ENCODE measurements around the gene SPATA31E1. TPM values are rescaled to one million over a fixed set of nuclear protein-coding genes. Genes with fewer than 3 reads are reported as not detected.

The SPATA31E1 gene
- total and polyA plus RNA-seq, 3 donors from 2014 or later: 4.6 to 25.0 (median 4.8) TPM

DNA sequence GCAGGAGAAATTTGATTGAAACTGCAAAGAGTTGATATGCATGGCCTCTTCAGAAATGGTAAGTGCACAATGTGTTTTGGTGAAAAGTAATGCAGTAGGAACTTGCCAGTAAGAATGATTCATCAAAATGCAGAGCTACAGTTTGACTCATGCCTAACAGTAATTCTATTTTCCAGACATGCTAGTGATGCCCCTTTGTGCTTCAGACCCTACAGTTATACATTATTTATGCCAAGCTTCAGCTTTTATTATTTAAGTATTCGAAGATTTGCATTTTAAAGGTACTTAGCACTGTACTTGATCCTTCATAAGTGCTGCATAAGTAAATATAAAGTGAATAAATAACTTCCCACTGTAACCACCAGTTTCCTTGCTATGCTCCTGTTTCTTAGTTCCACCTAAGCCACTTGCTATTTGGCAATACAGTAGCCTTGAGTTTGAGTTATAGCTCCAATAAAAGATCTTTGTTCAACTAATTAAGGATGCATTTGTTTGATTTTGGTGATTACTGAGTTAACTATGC is 3.6 kb upstream of the SPATA31E1 start:
- 91 to 92% methylated on average over 1 of the region's 1 CpG for WGBS, 2 donors
- Histone ChIP-seq H3K4me1 (peaks cover 3% of the 10 kb centered on the region), H3K27me3 (no peaks in the 10 kb centered on the region), H3K9me3 (no peaks in the 10 kb centered on the region), H3K36me3 (ENCODE audit: low read depth, missing control alignments) (no peaks in the 10 kb centered on the region), H3K4me3 (no peak overlapping the region), H3K27ac (no peak overlapping the region)
- intact Hi-C loops (cut with DNase I; ENCODE audit: low total_unique reads): no loop called here
- no peak for TF ChIP-seq POLR2A (IDR thresholded peaks at IDR 0.05)
- TF ChIP-seq, protein P1, sequence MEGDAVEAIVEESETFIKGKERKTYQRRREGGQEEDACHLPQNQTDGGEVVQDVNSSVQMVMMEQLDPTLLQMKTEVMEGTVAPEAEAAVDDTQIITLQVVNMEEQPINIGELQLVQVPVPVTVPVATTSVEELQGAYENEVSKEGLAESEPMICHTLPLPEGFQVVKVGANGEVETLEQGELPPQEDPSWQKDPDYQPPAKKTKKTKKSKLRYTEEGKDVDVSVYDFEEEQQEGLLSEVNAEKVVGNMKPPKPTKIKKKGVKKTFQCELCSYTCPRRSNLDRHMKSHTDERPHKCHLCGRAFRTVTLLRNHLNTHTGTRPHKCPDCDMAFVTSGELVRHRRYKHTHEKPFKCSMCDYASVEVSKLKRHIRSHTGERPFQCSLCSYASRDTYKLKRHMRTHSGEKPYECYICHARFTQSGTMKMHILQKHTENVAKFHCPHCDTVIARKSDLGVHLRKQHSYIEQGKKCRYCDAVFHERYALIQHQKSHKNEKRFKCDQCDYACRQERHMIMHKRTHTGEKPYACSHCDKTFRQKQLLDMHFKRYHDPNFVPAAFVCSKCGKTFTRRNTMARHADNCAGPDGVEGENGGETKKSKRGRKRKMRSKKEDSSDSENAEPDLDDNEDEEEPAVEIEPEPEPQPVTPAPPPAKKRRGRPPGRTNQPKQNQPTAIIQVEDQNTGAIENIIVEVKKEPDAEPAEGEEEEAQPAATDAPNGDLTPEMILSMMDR (IDR thresholded peaks at IDR 0.05): no peak
- no peak for DNase-seq

DNA sequence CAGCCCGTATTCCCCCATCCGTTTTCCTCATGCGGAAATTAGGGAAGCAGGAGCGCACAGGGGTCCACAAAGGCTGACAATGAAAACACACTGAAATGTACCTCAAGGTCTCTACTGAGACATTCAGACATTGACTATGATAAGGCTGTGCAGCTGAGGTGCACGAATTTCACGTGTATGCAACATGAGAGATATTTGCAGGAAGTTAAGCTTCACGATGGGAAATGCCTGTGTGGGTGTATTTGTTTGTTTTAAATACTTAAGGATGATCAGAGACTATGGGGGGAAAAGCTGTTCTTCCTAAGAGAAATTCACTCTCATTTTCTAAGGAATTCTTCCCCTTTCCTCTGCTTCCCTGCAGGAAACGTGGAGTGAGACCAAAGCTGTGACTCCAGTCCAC is 2.6 kb upstream of the SPATA31E1 start:
- no peaks in the 10 kb centered on the region for H3K4me1 ChIP-seq
- H3K27me3 ChIP-seq: no peaks in the 10 kb centered on the region
- DNase-seq: no peak
- TF ChIP-seq, protein P1 (IDR thresholded peaks at IDR 0.05): no peak
- TF ChIP-seq POLR2A (IDR thresholded peaks at IDR 0.05): no peak
- H3K4me3 ChIP-seq: no peak overlapping the region
- 49 to 55% methylated on average over 8 of the region's 8 CpGs for WGBS, 2 donors
- intact Hi-C loops (cut with DNase I; ENCODE audit: low total_unique reads): no loop called here
- H3K9me3 ChIP-seq: no peaks in the 10 kb centered on the region
- H3K27ac ChIP-seq: no peak overlapping the region
- H3K36me3 ChIP-seq (ENCODE audit: low read depth, missing control alignments): no peaks in the 10 kb centered on the region

DNA sequence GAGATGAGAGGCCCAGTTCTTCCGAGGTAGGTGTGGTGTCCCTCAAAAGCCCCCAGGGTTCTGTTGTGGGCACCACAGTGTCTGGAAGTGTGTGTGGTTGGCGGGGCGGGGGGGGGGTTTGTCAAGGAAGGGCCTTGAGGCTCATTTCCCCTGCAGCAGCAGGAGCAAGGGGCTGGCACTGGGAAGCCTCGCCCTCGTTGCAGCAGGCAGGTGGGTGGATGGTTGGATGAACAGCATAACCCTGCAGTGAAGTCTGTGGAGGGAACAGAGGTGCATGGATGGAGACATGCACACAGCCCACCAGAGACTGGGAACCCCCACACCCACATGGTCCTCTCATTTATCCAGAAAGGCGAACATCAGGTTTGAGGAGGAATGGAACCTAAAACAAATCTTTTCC is 2.0 kb upstream of the SPATA31E1 start:
- no peaks in the 10 kb centered on the region for H3K27me3 ChIP-seq
- H3K4me3 ChIP-seq: no peak overlapping the region
- TF ChIP-seq POLR2A (IDR thresholded peaks at IDR 0.05): no peak
- TF ChIP-seq, protein P1 (IDR thresholded peaks at IDR 0.05): no peak
- no peak overlapping the region for H3K27ac ChIP-seq
- DNase-seq: no peak
- WGBS, 2 donors: 95 to 99% methylated on average over 4 to 6 of the region's 6 CpGs
- intact Hi-C loops (cut with DNase I; ENCODE audit: low total_unique reads): no loop called here
- H3K9me3 ChIP-seq: no peaks in the 10 kb centered on the region
- H3K36me3 ChIP-seq (ENCODE audit: low read depth, missing control alignments): no peaks in the 10 kb centered on the region
- no peaks in the 10 kb centered on the region for H3K4me1 ChIP-seq

DNA sequence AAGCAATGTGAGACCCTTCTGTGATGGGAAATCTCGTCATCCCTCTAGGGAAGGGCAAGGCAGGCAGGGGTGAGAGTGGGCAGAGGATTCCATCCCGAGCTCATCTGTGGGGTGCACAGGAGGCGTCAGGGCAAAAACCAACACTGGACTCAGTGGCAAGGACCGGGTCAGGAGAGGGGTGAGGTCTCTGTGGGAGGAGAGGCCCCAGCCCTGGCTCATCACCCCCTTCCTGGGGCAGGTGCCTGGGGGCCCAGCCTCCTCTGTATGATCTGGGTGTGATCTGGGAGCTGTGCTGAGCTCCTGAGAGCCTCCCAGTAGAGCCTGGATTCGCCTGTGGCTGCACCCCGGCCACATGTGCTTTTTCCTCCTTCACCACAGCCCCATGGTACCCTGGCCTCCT is 597 bp downstream of the SPATA31E1 start:
- H3K9me3 ChIP-seq: no peaks in the 10 kb centered on the region
- intact Hi-C loops (cut with DNase I; ENCODE audit: low total_unique reads): no loop called here
- no peaks in the 10 kb centered on the region for H3K36me3 ChIP-seq (ENCODE audit: low read depth, missing control alignments)
- no peaks in the 10 kb centered on the region for H3K4me1 ChIP-seq
- H3K4me3 ChIP-seq: no peak overlapping the region
- 87 to 91% methylated on average over 4 to 6 of the region's 6 CpGs for WGBS, 2 donors
- no peak overlapping the region for H3K27ac ChIP-seq
- no peak for DNase-seq
- TF ChIP-seq POLR2A (IDR thresholded peaks at IDR 0.05): no peak
- TF ChIP-seq, protein P1 (IDR thresholded peaks at IDR 0.05): no peak
- H3K27me3 ChIP-seq: no peaks in the 10 kb centered on the region

DNA sequence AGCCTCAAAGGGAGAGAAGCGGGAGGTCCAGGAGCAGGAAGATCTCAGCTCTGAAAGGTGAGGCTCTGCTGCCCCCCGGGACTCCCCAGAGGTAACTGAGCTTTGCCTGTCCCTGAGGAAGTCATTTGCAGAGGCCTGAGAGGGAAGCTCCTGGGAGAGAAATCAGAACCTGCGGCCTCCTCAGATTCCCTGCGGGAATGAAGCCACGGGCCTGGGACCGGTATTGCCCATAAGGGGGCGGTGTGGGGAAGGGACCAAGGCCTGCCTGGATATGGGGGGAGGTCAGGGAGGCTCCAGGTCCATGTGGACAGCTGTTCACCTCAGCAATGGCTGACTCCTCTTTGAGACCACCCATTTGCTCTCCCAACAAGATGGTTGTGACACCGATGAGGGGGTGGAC is 1.3 kb downstream of the SPATA31E1 start:
- H3K4me3 ChIP-seq: no peak overlapping the region
- H3K27ac ChIP-seq: no peak overlapping the region
- H3K36me3 ChIP-seq (ENCODE audit: low read depth, missing control alignments): no peaks in the 10 kb centered on the region
- intact Hi-C loops (cut with DNase I; ENCODE audit: low total_unique reads): no loop called here
- WGBS, 2 donors: 82% methylated on average over 5 to 8 of the region's 8 CpGs
- H3K4me1 ChIP-seq: no peaks in the 10 kb centered on the region
- no peak for DNase-seq
- H3K27me3 ChIP-seq: no peaks in the 10 kb centered on the region
- TF ChIP-seq POLR2A (IDR thresholded peaks at IDR 0.05): no peak
- TF ChIP-seq, protein P1 (IDR thresholded peaks at IDR 0.05): no peak
- no peaks in the 10 kb centered on the region for H3K9me3 ChIP-seq

Data from testis (tissue), 3 donors.